Duodenal mucosa (tissue), 2 donors: ENCODE data around the gene SCUBE1.
"Not testable (repeated sequence)": the region's sequence is repeated elsewhere in the genome, so short reads cannot be mapped to it uniquely, and the experiment has no call there.

Experiments
- H3K27ac ChIP-seq: one replicate; pipeline ENCODE4 v1.7.0; 2013; ENCODE audit warnings: low read depth, low read length
- H3K27me3 ChIP-seq, 2 donors: one replicate each; pipeline ENCODE4 v1.7.0; 2013; ENCODE audit warnings: low read length in 2 of 2, control low read depth in 1 of 2; ENCODE audit not compliant: insufficient read depth in 2 of 2, control insufficient read depth in 1 of 2
- H3K36me3 ChIP-seq, 2 donors: one replicate each; pipeline ENCODE4 v1.7.0; 2013; ENCODE audit warnings: low read length in 2 of 2, control low read depth in 1 of 2; ENCODE audit not compliant: insufficient read depth in 2 of 2, control insufficient read depth in 1 of 2
- H3K4me1 ChIP-seq, 2 donors: one replicate each; pipeline ENCODE4 v1.7.0; 2013; ENCODE audit warnings: low read length in 2 of 2, control low read depth in 1 of 2; ENCODE audit not compliant: insufficient read depth in 2 of 2, control insufficient read depth in 1 of 2
- H3K4me3 ChIP-seq, 2 donors: one replicate each; pipeline ENCODE4 v1.7.0; 2013; ENCODE audit warnings: low read length in 2 of 2, low read depth in 1 of 2
- H3K9ac ChIP-seq, 2 donors: one replicate each; pipeline ENCODE4 v1.7.0; 2013; ENCODE audit warnings: low read length in 2 of 2, low read depth in 1 of 2
- H3K9me3 ChIP-seq, 2 donors: one replicate each; pipeline ENCODE4 v1.7.0; 2013; ENCODE audit warnings: low read length in 2 of 2, control low read depth in 1 of 2; ENCODE audit not compliant: control insufficient read depth in 1 of 2

SCUBE1 gene

DNA sequence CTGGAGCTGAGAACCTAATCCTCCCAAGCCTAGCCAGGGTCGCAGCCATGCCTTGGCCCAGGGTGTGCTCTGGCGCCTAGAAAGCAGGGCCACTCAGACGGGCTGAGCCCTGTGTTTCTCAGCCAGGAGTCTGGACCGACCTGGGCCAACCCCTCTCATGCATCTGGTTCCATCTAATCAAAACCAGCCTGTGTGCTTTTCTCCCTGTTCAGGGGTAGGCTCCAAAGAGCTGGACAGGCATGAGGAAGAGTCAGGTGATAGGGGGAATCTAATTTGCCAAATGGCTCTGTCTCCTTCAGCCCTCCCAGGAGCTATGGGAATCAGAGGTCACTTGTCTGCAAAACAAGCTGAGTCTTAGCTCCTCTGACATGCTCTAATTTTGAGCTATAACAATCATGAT is 55.7 kb downstream of the SCUBE1 start:
- H3K9me3 ChIP-seq = no peaks in the 10 kb centered on the region
- peaks cover 21% of the 10 kb centered on the region in 2 donors for H3K4me1 ChIP-seq
- no peak overlapping the region for H3K27ac ChIP-seq
- no peaks in the 10 kb centered on the region for H3K27me3 ChIP-seq
- no peak overlapping the region for H3K4me3 ChIP-seq
- no peak overlapping the region for H3K9ac ChIP-seq
- no peaks in the 10 kb centered on the region for H3K36me3 ChIP-seq

DNA sequence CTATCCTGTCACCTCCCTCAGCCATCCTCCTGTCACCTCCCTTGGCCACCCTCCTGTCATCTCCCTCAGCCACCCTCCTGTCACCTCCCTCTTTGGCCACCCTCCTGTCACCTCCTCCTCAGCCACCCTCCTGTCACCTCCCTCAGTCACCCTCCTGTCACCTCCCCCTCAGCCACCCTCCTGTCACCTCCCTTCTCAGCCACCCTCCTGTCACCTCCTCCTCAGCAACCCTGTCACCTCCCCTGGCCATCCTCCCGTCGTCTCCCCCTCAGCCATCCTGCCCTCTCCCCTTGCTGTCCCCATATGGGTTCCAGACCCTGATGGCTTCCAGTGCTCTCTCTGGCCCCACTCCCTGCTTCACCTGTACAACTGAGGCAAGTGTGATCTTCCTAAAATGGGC is 61.8 kb downstream of the SCUBE1 start:
- Histone ChIP-seq H3K9me3 (no peaks in the 10 kb centered on the region), H3K27me3 (no peaks in the 10 kb centered on the region), H3K36me3 (no peaks in the 10 kb centered on the region), H3K4me1 (peaks cover 0 to 4% of the 10 kb centered on the region in 2 donors), H3K27ac (no peak overlapping the region), H3K9ac (no peak overlapping the region), H3K4me3 (no peak overlapping the region)

DNA sequence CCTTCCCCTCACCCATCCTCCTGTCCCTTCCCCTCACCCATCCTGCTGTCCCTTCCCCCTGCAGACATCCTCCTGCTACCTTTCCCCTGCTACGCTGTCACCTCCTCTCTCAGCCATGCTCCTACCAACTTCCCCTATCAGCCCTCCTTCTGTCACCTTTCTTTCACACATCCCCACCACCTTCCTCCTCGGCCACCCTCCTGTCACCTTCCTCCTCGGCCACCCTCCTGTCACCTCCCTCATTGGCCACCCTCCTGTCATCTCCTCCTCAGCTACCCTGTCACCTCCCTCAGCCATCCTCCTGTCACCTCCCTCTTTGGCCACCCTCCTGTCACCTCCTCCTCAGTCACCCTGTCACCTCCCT is 62.7 kb downstream of the SCUBE1 start:
- H3K4me3 ChIP-seq, H3K27ac ChIP-seq, H3K27me3 ChIP-seq, H3K9me3 ChIP-seq, H3K4me1 ChIP-seq, H3K9ac ChIP-seq, H3K36me3 ChIP-seq: not testable (repeated sequence)

DNA sequence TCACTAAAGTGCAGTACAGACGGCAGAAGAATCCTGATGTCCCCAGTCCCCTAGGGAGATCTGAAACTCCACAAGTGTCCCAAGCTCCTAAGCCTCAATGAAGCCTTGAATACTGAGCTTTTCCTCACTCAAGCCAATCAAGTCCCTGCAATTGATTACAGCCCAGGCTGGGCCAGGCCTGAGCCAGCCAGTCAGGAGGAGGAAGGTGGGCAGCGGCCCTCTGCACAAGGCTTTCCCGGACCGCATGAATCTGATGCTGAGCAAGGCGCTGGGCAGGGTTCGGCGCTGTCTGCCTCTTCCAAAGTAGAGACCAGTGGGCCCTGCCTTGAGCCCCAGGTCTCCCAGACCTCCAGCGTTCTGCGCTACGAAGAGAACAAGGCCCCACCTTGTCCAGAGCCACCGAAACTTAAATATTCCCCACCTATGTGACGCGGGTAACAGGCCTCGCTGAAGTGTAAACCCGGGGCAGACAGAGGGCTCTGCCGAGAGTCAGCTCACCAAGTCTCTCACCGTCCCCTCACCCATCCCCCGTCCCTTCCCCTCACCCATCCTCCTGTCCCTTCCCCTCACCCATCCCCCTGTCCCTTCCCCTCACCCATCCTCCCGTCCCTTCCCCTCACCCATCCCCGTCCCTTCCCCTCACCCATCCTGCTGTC is 63.2 kb downstream of the SCUBE1 start:
- no peak overlapping the region for H3K9ac ChIP-seq
- H3K27me3 ChIP-seq = no peaks in the 10 kb centered on the region
- peaks cover 0 to 4% of the 10 kb centered on the region in 2 donors for H3K4me1 ChIP-seq
- no peak overlapping the region for H3K27ac ChIP-seq
- no peaks in the 10 kb centered on the region for H3K36me3 ChIP-seq
- H3K4me3 ChIP-seq = no peak overlapping the region
- no peaks in the 10 kb centered on the region for H3K9me3 ChIP-seq

DNA sequence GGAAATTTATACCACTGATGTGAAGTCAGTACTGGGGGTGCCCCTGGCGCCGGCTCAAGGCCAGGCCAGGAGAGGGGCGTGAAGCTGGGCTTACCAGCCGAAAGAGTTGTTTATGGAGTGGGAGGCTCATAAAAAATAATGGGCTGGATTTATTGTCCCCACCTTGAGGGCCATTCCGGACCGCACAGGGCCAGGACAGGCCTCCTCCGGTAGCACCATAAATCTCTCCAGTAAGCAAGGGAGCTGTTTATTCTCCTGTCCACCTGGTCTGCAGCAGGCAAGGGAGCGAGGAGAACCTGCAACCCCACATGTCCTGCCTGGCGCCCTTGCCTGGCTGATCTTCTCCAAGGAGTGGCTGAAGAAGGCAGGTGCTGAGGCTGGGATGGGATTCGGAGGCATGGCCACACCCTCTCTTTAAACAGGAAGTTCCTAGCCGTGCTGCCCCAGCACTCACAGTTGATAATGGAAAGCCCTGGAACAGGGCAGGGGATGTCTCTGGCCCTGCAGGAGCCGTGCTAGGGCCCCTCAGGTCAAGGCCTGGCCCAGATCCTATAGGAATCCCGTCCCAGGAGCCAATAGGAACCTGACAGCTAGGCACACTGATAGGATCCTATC is 65.1 kb downstream of the SCUBE1 start:
- no peak overlapping the region for H3K4me3 ChIP-seq
- H3K4me1 ChIP-seq = peaks cover 0 to 4% of the 10 kb centered on the region in 2 donors
- no peak overlapping the region for H3K9ac ChIP-seq
- no peak overlapping the region for H3K27ac ChIP-seq
- no peaks in the 10 kb centered on the region for H3K27me3 ChIP-seq
- no peaks in the 10 kb centered on the region for H3K9me3 ChIP-seq
- no peaks in the 10 kb centered on the region for H3K36me3 ChIP-seq

DNA sequence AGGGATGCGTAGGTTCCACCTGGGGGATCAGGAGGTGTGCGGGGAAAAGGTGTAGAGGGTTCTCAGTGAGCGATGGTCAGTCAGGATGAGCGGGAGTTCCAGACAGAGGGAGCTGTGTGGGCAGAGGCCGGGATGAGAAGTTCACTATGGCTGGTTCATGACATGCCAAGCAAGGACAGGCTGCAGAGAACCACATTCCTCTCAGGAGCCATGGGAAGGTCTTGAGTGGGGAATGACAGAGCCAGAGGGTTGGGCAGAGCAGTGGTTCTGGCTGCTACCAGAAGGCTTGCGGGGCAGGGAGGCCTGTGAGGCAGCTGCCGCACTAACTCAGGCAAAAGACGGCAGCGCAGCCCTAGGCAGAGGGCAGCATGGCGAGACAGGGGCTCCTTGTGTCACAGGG is 66.1 kb downstream of the SCUBE1 start:
- no peaks in the 10 kb centered on the region for H3K36me3 ChIP-seq
- H3K27me3 ChIP-seq = no peaks in the 10 kb centered on the region
- H3K9ac ChIP-seq = no peak overlapping the region
- peaks cover 0 to 4% of the 10 kb centered on the region in 2 donors for H3K4me1 ChIP-seq
- no peaks in the 10 kb centered on the region for H3K9me3 ChIP-seq
- H3K27ac ChIP-seq = no peak overlapping the region
- H3K4me3 ChIP-seq = no peak overlapping the region

DNA sequence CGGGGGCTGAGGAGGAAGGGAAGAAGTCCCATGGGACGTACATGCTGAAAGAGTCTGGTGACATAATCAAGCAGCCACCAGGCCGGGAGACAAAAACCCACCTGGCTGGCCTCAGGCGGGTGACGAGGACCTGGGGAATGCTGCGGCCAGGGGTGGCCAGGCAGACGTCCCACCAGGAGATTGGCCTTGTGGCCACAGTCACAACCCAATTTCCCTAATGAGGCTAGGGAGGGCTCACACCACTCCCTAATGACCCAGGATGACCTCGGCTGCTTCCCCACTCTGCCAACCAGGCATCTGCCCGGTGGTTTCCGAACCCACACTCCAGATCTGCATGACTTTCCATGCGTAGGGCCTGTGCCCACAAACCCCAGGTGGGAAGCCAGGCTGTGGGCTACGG is 66.9 kb downstream of the SCUBE1 start:
- Histone ChIP-seq H3K9me3 (no peaks in the 10 kb centered on the region), H3K36me3 (no peaks in the 10 kb centered on the region), H3K4me1 (peaks cover 0 to 6% of the 10 kb centered on the region in 2 donors), H3K9ac (no peak overlapping the region), H3K27ac (no peak overlapping the region), H3K4me3 (no peak overlapping the region), H3K27me3 (no peaks in the 10 kb centered on the region)

DNA sequence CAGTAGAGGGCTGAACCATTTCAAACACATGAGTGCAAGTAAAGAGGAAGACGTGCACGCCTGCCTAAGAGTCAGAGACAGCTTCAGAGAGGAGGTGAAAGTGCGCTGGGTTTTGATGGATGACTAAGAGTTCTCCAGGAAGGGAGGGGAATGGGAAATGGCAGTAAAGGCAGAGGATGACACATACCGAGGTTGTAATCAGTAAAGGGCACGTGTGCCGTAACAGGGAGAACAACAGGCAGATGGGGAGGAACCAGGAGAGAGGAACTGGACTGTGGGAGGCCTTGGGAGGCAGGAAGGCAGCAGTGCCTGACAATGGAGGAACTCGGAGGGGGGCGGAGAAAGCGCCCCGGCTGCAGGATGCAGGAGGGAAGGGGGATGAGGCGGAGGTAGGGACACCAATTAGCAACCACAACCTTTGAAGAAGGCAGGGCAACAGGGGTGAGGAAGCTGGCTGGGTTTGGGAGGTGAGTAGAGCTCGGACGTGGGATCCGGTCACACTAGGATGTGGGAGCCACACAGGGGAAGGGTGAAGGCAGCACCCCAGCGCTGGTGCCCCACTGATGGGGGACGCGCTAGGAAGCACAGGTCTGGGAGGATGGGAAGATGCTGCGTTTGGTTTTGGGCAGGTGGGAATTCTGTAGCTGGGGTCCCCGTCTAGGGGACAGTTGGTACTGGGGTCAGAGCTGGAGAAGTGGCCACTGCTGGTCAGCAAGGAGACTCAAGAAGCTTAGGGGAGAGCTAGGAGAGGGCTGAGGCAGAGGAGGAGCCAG is 67.4 kb downstream of the SCUBE1 start:
- Histone ChIP-seq H3K4me1 (peaks cover 4 to 12% of the 10 kb centered on the region in 2 donors), H3K9me3 (no peaks in the 10 kb centered on the region), H3K27me3 (no peaks in the 10 kb centered on the region), H3K36me3 (no peaks in the 10 kb centered on the region), H3K9ac (no peak overlapping the region), H3K27ac (no peak overlapping the region), H3K4me3 (no peak overlapping the region)

DNA sequence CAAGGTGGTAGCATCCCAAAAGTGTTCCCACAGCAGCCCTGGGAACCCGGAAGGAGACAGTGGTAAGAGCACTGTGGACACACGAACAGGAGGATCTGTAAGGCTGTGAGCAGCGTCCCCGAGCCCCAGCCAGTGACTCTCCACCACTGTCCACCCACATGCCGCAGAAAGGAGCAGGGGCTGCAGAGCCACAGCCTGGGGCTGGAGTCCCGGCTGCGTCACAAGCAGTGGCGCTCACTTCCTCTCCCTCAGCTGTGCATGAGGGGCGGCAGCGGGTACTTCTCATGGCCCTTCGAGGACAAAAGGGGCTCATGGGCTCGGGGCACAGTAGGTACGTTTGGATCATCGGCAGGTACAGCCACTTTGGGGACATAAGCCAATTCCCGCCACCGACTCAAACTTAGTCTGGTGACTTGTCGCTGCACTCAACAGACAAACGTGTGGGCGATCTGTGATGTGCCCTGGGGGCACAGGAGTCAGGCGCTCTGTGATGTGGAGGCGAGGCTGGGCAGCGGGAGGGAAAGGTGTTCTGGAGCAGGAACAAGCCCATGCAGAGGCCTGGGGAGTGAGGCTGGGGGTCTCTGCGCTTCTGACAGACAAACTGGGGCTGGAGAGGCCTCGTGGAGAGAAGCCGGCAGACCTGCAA is 68.5 kb downstream of the SCUBE1 start:
- Histone ChIP-seq H3K4me1 (peaks cover 4 to 12% of the 10 kb centered on the region in 2 donors), H3K36me3 (no peaks in the 10 kb centered on the region), H3K9ac (no peak overlapping the region), H3K4me3 (no peak overlapping the region), H3K9me3 (no peaks in the 10 kb centered on the region), H3K27ac (no peak overlapping the region), H3K27me3 (no peaks in the 10 kb centered on the region)

DNA sequence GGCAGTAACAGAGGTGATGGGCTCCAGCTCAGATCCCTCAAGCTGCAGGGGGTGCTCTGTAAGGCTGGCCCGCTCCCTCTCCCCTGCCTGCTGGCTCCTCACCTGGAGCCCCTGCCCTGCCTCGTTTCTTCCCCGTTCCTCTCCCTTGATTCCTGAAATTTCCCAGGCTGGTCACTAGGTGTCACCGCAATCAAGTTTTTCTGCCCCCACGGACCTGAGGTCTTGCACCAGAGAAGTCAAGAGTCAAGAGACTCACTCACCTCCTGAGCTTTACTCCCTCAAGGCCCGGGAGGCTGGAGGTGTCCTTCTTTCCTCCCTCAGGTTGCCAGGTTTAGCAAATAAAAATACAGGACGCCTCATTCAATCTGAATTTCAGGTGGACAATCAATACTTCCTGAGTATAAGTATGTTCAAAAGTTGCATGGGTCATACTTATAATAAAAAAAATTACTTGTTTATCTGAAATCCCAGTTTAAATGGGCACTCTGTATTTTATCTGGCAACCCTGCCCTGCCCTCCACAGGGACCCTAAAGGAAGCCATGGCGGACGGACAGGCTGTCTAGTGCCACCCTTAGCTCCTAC is 69.2 kb downstream of the SCUBE1 start:
- Histone ChIP-seq H3K9me3 (no peaks in the 10 kb centered on the region), H3K27ac (no peak overlapping the region), H3K4me1 (peaks cover 4 to 12% of the 10 kb centered on the region in 2 donors), H3K27me3 (no peaks in the 10 kb centered on the region), H3K9ac (no peak overlapping the region), H3K36me3 (no peaks in the 10 kb centered on the region), H3K4me3 (no peak overlapping the region)
